MM.1S (cell line): ENCODE measurements around the gene NTM.

Experiments used
- DNase-seq: peaks from one replicate; pipeline ENCODE4 v3.0.0-alpha.2; 2015
- H2AFZ ChIP-seq: fragments of 300-600 bp; sonication (generic); 2 replicates; pipeline ENCODE4 v1.6.0; 2016; ENCODE audit warnings: antibody characterized with exemption, low read length
- H3F3A ChIP-seq: fragments of 300-600 bp; sonication (generic); 2 replicates; pipeline ENCODE4 v1.6.1; 2016; ENCODE audit warnings: mild to moderate bottlenecking, antibody characterized with exemption, low read length, moderate library complexity, mixed read lengths; ENCODE audit not compliant: insufficient read depth
- H3K27ac ChIP-seq: fragments of 300-600 bp; sonication (generic); 2 replicates; pipeline ENCODE4 v1.5.1; 2016; ENCODE audit warnings: mild to moderate bottlenecking, low read length
- H3K27me3 ChIP-seq: fragments of 300-600 bp; sonication (generic); replicated peaks from 2 replicates; pipeline ENCODE4 v1.6.0; 2016; ENCODE audit warnings: low read length; ENCODE audit not compliant: insufficient read depth
- H3K36me3 ChIP-seq: fragments of 300-600 bp; sonication (generic); replicated peaks from 2 replicates; pipeline ENCODE4 v1.6.1; 2016; ENCODE audit warnings: mild to moderate bottlenecking, low read length, mixed read lengths; ENCODE audit not compliant: insufficient read depth
- H3K4me1 ChIP-seq: fragments of 300-600 bp; sonication (generic); 2 replicates; pipeline ENCODE4 v1.6.1; 2016; ENCODE audit warnings: low read length, mixed read lengths
- H3K4me2 ChIP-seq: fragments of 300-600 bp; sonication (generic); 2 replicates; pipeline ENCODE4 v1.6.0; 2016; ENCODE audit warnings: low read depth, low read length
- H3K4me3 ChIP-seq: fragments of 300-600 bp; sonication (generic); 2 replicates; pipeline ENCODE4 v1.5.1; 2016; ENCODE audit warnings: low read length, mixed read lengths
- H3K79me2 ChIP-seq: fragments of 300-600 bp; sonication (generic); 2 replicates; pipeline ENCODE4 v1.6.1; 2016; ENCODE audit warnings: mixed run types, low read length, mixed read lengths
- H3K9ac ChIP-seq: fragments of 300-600 bp; sonication (generic); 2 replicates; pipeline ENCODE4 v1.6.1; 2016; ENCODE audit warnings: low read length, mixed read lengths
- H3K9me2 ChIP-seq: fragments of 300-600 bp; sonication (generic); replicated peaks from 2 replicates; pipeline ENCODE4 v1.6.1; 2016; ENCODE audit warnings: mild to moderate bottlenecking, low read length, mixed read lengths; ENCODE audit not compliant: insufficient read depth
- H3K9me3 ChIP-seq: fragments of 300-600 bp; sonication (generic); replicated peaks from 2 replicates; pipeline ENCODE4 v1.6.1; 2016; ENCODE audit warnings: mild to moderate bottlenecking, low read length, mixed read lengths; ENCODE audit not compliant: insufficient read depth
- H4K20me1 ChIP-seq: fragments of 300-600 bp; sonication (generic); 2 replicates; pipeline ENCODE4 v1.6.1; 2016; ENCODE audit warnings: mild to moderate bottlenecking, low read length, moderate library complexity, mixed read lengths; ENCODE audit not compliant: insufficient read depth
- EZH2 ChIP-seq: fragments of 300-600 bp; sonication (generic); optimal IDR thresholded peaks from 2 replicates; pipeline ENCODE3; 2017; ENCODE audit warnings: low read depth, mild to moderate bottlenecking, antibody characterized with exemption, low read length, mixed read lengths
- EZH2phosphoT487 ChIP-seq: fragments of 300-600 bp; sonication (generic); IDR thresholded peaks from 2 replicates; pipeline ENCODE4 v1.6.1; 2018; ENCODE audit warnings: antibody characterized with exemption, low read length
- TF ChIP-seq, protein P1 (sequence below): fragments of 300-600 bp; sonication (generic); IDR thresholded peaks from 2 replicates; pipeline ENCODE4 v1.5.1; 2016; ENCODE audit warnings: antibody characterized with exemption, low read length, mixed read lengths

NTM gene

DNA sequence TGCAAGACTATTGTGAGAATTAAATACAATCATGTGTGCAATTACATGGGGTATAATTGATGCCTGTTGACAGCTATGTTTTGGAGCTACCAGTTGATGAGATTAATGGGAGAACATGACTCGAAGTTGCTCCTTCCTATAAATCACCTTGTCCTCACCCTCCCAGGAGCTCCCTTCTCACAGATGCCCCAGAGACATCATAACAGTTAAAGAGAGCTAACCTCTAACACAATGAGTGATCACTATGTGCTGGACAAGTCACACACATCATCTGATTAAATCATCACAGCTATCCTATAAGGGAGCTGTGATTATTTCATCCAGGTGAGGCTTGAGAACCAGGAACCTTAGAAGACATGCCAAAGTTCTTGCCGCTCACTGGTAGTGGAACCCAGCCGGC, 394.2 kb downstream of the NTM start:
- no peaks in the 10 kb centered on the region for H4K20me1 ChIP-seq
- DNase-seq, result no peak
- no peaks in the 10 kb centered on the region for H3K36me3 ChIP-seq
- H3K27ac ChIP-seq, result no peak overlapping the region
- no peaks in the 10 kb centered on the region for H3K27me3 ChIP-seq
- no peaks in the 10 kb centered on the region for H3K9me2 ChIP-seq
- no peaks in the 10 kb centered on the region for H3F3A ChIP-seq
- no peak overlapping the region for H3K4me2 ChIP-seq
- no peak for TF ChIP-seq EZH2
- TF ChIP-seq, protein P1, sequence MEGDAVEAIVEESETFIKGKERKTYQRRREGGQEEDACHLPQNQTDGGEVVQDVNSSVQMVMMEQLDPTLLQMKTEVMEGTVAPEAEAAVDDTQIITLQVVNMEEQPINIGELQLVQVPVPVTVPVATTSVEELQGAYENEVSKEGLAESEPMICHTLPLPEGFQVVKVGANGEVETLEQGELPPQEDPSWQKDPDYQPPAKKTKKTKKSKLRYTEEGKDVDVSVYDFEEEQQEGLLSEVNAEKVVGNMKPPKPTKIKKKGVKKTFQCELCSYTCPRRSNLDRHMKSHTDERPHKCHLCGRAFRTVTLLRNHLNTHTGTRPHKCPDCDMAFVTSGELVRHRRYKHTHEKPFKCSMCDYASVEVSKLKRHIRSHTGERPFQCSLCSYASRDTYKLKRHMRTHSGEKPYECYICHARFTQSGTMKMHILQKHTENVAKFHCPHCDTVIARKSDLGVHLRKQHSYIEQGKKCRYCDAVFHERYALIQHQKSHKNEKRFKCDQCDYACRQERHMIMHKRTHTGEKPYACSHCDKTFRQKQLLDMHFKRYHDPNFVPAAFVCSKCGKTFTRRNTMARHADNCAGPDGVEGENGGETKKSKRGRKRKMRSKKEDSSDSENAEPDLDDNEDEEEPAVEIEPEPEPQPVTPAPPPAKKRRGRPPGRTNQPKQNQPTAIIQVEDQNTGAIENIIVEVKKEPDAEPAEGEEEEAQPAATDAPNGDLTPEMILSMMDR, result no peak
- TF ChIP-seq EZH2phosphoT487, result no peak
- no peak overlapping the region for H3K4me3 ChIP-seq
- H3K79me2 ChIP-seq, result no peaks in the 10 kb centered on the region
- H3K4me1 ChIP-seq, result no peaks in the 10 kb centered on the region
- H3K9ac ChIP-seq, result no peak overlapping the region
- no peak overlapping the region for H2AFZ ChIP-seq
- no peaks in the 10 kb centered on the region for H3K9me3 ChIP-seq

DNA sequence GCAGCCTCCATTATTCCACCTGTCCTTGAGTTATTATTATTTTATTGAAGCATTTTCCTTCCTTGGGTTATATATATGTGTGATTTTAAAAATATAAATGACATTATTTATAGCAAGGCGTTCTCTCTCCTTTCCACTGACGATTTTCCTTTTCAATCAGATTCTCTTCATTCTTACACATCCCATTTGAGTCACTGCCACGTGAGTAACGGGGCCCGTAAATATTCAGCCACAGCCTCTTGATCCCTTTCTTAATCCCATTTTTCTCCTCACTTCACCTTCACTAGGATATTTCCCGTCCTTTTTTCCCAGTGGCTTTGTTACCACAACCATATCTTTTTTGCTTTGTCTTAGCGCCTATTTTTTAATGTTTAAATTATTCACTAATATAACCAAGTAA, 396.2 kb downstream of the NTM start:
- Histone ChIP-seq H3K9ac (no peak overlapping the region), H3K4me2 (no peak overlapping the region), H3K4me3 (no peak overlapping the region), H3K4me1 (no peaks in the 10 kb centered on the region), H4K20me1 (no peaks in the 10 kb centered on the region), H3K27me3 (no peaks in the 10 kb centered on the region), H3K27ac (no peak overlapping the region), H2AFZ (no peak overlapping the region), H3K9me2 (no peaks in the 10 kb centered on the region), H3K9me3 (no peaks in the 10 kb centered on the region), H3K79me2 (no peaks in the 10 kb centered on the region), H3K36me3 (no peaks in the 10 kb centered on the region), H3F3A (no peaks in the 10 kb centered on the region)
- TF ChIP-seq EZH2phosphoT487, result no peak
- TF ChIP-seq, protein P1, result no peak
- no peak for TF ChIP-seq EZH2
- DNase-seq, result no peak

DNA sequence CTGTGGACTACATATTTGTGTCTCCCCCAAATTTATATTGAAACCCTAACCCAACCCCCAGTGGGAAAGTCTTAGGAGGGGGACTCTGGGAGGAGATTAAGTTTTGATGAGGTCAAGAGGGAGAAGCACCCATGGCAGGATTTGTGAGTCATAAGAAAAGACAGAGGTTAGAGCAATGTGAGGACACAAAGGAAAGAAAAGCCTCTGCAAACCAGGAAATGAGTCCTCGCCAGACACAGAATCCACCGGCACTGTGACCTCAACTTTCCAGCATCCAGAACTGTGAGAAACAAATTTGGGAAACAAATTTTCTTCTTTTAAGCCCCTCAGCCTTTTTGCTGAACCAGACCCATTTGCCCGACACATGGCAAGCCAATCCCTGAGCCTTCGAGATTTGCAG, 397.0 kb downstream of the NTM start:
- Histone ChIP-seq H3K4me1 (no peaks in the 10 kb centered on the region), H3K9me2 (no peaks in the 10 kb centered on the region), H4K20me1 (no peaks in the 10 kb centered on the region), H3K27ac (no peak overlapping the region), H2AFZ (no peak overlapping the region), H3K9me3 (no peaks in the 10 kb centered on the region), H3K36me3 (no peaks in the 10 kb centered on the region), H3K27me3 (no peaks in the 10 kb centered on the region), H3K9ac (no peak overlapping the region), H3K4me3 (no peak overlapping the region), H3K4me2 (no peak overlapping the region), H3F3A (no peaks in the 10 kb centered on the region), H3K79me2 (no peaks in the 10 kb centered on the region)
- no peak for TF ChIP-seq EZH2phosphoT487
- no peak for TF ChIP-seq EZH2
- TF ChIP-seq, protein P1, result no peak
- DNase-seq, result no peak
